Endothelial cell of hepatic sinusoid (primary cell): ENCODE data around the gene ELL2.
"Not testable (repeated sequence)": the region's sequence is repeated elsewhere in the genome, so short reads cannot be mapped to it uniquely, and the experiment has no call there.

Experiments used
- in situ Hi-C: cut with HindIII; loops from 2 replicates; pipeline ENCODE4 v1.10.0; 2017; ENCODE audit warnings: low sequenced_read_pairs

Gene ELL2

GRCh38 chr5:95934207-95934804 lies 27.3 kb downstream of the ELL2 start:
- in situ Hi-C loops: no loop called here

GRCh38 chr5:95932941-95933340 lies 28.7 kb downstream of the ELL2 start:
- in situ Hi-C loops: no loop called here

- in situ Hi-C loops: no loop called here
Observed at GRCh38 chr5:95931079-95931833, 30.4 kb downstream of the ELL2 start.

GRCh38 chr5:95930141-95930930 lies 31.3 kb downstream of the ELL2 start:
- in situ Hi-C loops: no loop called here

- in situ Hi-C loops: no loop called here
Observed at GRCh38 chr5:95928724-95929253, 32.9 kb downstream of the ELL2 start.

- in situ Hi-C loops: no loop called here
Observed at GRCh38 chr5:95927927-95928723, 33.5 kb downstream of the ELL2 start.

GRCh38 chr5:95927300-95927699 lies 34.4 kb downstream of the ELL2 start:
- in situ Hi-C loops: not testable (repeated sequence)

GRCh38 chr5:95925939-95926338 lies 35.7 kb downstream of the ELL2 start:
- in situ Hi-C loops: no loop called here

- in situ Hi-C loops: no loop called here
Observed at GRCh38 chr5:95925378-95925744, 36.3 kb downstream of the ELL2 start.

GRCh38 chr5:95924720-95925377 lies 36.8 kb downstream of the ELL2 start:
- in situ Hi-C loops: no loop called here

- in situ Hi-C loops: no loop called here
Observed at GRCh38 chr5:95923918-95924544, 37.6 kb downstream of the ELL2 start.

GRCh38 chr5:95922798-95923197 lies 38.9 kb downstream of the ELL2 start:
- in situ Hi-C loops: no loop called here

- in situ Hi-C loops: no loop called here
Observed at GRCh38 chr5:95921501-95921900, 40.1 kb downstream of the ELL2 start.

- in situ Hi-C loops: no loop called here
Observed at GRCh38 chr5:95920822-95921221, 40.8 kb downstream of the ELL2 start.

- in situ Hi-C loops: no loop called here
Observed at GRCh38 chr5:95919658-95920057, 42.0 kb downstream of the ELL2 start.

- in situ Hi-C loops: no loop called here
Observed at GRCh38 chr5:95918421-95919006, 43.1 kb downstream of the ELL2 start.

- in situ Hi-C loops: no loop called here
Observed at GRCh38 chr5:95917207-95917606, 44.4 kb downstream of the ELL2 start.

- in situ Hi-C loops: no loop called here
Observed at GRCh38 chr5:95916687-95917085, 45.0 kb downstream of the ELL2 start.

GRCh38 chr5:95915999-95916686 lies 45.5 kb downstream of the ELL2 start:
- in situ Hi-C loops: no loop called here
